Femur (tissue), 1 donor: ENCODE results near the gene PIP5K1A.
A peak's percentile ranks its signal among the peaks of the same experiment; 100 is the strongest.
"Not testable (repeated sequence)": the region's sequence is repeated elsewhere in the genome, so short reads cannot be mapped to it uniquely, and the experiment has no call there.

Experiments
- DNase-seq: peaks from one replicate; pipeline ENCODE4 v3.0.0-alpha.2; 2017

PIP5K1A gene, protein sequence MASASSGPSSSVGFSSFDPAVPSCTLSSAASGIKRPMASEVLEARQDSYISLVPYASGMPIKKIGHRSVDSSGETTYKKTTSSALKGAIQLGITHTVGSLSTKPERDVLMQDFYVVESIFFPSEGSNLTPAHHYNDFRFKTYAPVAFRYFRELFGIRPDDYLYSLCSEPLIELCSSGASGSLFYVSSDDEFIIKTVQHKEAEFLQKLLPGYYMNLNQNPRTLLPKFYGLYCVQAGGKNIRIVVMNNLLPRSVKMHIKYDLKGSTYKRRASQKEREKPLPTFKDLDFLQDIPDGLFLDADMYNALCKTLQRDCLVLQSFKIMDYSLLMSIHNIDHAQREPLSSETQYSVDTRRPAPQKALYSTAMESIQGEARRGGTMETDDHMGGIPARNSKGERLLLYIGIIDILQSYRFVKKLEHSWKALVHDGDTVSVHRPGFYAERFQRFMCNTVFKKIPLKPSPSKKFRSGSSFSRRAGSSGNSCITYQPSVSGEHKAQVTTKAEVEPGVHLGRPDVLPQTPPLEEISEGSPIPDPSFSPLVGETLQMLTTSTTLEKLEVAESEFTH

DNA sequence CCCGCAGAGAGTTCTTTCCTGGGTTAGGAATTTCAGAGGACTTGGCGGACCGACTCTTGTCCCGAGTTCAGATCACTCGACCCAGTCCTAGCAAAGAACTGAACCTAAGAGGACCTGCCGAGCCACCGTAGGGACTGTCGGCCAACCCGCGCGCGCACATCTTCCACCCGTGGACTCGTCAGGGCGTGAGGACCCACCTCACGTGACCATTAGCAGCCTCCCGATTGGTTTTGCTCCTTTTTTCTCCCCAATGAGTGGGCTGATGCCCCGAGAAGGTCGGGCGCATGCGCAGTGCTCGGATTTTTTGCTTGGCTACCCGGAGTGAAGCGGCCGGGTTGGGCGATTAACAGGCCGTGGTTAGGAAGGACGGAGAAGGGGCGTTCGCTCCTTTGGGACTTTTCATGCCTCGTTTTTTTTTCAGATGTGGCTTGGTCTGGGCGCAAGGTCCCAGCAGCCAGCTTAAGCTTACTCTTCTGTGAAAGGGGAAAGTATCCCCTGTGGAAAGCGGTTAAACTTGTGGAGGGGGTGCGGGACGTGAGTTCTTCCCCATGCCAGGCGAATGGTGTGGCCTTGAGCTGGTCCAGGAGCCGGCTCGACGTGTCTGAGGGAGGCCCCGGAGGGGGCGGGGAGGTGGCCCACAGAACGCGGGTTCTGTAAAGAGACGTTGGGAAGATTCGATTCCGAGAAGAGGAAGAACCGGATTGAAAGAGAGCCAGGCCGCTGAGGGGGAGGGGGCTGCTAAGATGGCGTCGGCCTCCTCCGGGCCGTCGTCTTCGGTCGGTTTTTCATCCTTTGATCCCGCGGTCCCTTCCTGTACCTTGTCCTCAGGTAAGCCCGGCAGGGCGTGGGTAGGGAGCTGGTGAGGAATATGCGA lies at the start of gene PIP5K1A:
Gene PIP5K1A, plus strand, starts transcription at position 299 of the 874 bp plus-strand sequence. Its CDS starts 445 bp downstream, at position 744.
- DNase-seq: peak; percentile 99

DNA sequence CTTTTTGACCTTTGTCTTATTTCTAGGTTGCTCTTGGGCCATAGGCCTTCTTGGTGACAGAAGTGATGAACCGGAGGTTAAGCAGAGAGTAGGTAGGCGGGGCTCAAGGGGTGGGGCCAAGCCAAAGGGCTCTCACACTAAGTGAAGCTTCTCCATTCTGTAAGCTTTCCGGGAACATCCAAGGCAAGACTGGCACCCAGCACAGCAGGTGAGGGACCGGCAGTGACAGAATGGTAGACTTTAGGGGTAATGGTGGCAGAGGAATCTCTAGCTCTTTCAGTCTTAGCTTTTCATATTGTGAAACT lies 41.9 kb upstream of the PIP5K1A start, which contains the start of gene TNFAIP8L2:
Gene TNFAIP8L2, plus strand, starts transcription at position 135 of the 305 bp plus-strand sequence. CDS start 2,049 bp downstream, outside the sequence.
- no peak for DNase-seq

DNA sequence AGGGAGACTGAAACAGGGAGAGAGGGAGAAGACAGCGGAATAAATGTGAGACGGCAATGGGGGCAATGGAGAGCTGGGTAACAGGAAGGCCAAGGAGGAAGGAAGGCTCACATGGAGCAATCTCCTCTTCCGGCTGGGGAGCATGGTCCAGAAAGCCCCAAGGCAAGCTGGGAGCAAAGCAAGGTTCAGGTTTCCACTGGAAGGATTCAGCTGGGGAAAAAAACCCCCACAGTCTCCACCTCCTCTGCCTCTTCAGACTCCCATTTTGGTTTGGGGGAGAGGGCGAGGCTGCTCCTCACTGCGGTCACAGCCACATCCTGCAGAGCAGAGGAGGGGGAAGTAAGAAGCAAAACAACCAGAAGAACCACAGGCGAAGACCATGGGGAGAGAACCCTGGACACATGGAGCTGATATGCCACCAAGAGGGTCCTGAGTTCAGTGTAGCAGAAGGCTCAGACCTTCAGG lies 41.3 kb upstream of the PIP5K1A start:
- DNase-seq: peak; percentile 56

DNA sequence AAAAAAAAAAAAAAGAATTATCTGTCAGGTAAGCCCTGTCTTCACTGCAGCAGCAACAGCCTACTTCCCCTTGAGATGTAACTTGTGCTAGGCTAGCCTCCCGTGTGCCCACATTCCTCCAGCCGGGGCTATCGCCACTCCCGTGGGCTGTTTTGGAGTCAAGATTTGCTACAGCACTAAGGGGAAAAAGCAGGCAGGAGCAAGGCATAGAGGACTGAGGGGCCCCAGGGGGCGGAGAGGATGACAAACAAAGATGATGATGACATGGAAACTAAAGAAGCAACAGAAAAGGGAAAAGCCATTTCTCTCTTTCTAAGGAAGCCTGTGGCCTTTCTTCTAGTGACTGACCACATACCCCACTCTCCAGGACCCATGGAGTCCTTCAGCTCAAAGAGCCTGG lies 40.0 kb upstream of the PIP5K1A start:
- no peak for DNase-seq

DNA sequence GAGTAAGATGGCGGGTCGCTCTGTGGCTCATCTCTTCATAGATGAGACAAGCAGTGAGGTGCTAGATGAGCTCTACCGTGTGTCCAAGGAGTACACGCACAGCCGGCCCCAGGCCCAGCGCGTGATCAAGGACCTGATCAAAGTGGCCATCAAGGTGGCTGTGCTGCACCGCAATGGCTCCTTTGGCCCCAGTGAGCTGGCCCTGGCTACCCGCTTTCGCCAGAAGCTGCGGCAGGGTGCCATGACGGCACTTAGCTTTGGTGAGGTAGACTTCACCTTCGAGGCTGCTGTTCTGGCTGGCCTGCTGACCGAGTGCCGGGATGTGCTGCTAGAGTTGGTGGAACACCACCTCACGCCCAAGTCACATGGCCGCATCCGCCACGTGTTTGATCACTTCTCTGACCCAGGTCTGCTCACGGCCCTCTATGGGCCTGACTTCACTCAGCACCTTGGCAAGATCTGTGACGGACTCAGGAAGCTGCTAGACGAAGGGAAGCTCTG lies 39.6 kb upstream of the PIP5K1A start:
- DNase-seq: no peak

DNA sequence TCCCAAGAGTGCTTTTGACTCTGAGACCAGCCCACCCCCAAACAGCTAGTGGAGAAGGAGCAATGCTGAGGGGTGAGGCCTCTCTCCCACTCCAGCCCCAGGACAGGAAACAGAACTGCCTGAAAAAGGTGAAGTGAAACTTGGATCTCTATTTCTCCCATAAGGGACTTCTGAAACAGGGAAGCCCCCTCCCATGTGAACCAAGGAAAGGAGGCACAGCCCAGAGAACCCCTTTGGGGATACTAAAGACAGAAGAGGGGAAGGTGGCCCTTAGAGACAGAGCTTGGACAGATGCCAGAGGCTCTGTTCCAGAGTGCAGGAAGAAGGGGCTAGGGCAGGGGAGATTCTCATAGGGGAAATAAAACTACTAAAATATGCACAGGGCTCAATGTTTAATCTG lies 39.0 kb upstream of the PIP5K1A start:
- no peak for DNase-seq

DNA sequence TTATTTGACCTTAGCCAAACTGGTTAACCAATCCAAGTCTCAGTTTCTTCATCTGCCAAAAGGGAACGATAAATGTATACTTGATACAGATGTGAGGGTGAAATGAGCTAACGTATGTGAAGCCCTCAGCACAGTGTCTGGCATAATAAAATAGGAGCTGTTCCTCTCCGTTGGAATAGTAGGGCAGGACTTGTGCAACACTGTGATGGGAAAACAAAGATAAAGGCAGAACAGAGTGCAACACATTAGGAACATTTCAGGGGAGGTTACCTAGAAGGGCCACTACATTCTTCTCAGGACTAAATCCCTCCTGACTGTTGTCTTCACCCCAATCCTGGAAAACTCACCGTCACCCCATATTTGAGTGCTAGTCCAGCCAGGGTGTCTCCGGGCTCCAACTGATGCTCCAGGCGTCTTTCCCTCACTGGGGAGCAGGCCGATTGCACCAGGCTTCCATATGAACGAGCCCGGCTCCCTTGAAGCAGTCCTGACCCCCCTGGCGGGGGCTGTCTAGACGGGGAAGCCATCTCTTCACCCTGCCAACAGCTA lies 33.5 kb upstream of the PIP5K1A start:
- DNase-seq: no peak

DNA sequence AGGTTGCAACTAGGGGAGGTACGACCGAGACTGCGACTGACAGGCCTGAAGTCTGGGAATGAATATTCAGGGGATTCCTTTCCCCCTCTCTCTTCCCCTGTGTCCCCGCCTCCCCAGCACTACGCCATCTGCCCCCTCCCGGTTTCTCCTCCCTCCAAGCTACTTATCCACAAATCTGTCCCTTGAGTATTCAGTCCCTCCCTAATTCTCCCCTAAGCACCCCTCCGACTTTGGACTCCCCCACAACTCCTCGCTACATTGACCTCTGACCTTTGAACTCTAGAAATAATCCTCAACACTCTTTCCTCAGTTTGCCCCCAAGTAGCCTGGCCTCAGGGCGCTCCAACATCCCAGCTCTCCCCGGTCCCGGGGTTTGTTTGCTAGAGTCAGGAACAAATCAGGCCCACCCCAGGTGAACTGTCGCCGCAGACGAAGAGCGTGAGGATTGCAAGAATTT lies 33.0 kb upstream of the PIP5K1A start:
- DNase-seq: peak; percentile 71

DNA sequence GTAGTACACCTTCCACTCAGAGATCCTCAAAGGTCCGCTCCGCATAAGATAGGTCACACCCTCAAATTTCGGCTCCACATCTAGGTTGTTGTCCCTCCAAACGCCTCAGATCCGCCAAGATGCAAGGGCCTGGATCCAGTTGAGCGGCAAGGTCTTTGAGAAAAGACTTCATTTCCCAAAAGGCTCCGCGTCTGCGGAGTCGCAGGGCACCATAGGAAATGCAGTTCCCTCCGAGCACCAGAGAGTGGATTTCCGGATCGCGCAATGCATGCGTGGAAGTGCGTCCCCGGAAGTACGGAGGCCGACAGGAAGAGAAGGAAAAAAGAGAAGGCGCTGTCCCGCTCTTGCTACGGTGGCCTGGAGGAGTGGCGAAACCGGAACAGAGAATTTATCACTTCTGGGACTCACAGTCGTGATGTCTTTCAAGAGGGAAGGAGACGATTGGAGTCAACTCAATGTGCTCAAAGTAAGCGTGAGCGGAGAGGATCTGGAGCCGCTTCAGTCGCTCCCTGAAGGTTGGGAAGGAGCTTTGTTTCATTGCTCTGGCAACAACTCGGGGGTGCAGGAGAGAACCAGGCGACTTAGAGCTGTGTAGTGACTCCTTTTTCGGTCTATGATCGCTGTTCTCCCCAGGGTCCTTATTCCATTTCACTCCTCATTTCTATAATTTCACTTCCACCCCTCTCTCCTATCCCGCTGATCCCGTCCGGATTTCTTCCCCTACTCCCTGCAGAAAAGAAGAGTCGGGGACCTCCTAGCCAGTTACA lies 32.4 kb upstream of the PIP5K1A start, which contains the start of the genes LYSMD1 and SCNM1:
Gene LYSMD1, minus strand, starts transcription at position 165 of the 767 bp plus-strand sequence. CDS start 644 bp downstream, outside the sequence.
Gene SCNM1, plus strand, starts transcription at position 407 of the 767 bp plus-strand sequence. Its CDS starts 9 bp downstream, at position 416.
- peak; percentile 99 for DNase-seq

DNA sequence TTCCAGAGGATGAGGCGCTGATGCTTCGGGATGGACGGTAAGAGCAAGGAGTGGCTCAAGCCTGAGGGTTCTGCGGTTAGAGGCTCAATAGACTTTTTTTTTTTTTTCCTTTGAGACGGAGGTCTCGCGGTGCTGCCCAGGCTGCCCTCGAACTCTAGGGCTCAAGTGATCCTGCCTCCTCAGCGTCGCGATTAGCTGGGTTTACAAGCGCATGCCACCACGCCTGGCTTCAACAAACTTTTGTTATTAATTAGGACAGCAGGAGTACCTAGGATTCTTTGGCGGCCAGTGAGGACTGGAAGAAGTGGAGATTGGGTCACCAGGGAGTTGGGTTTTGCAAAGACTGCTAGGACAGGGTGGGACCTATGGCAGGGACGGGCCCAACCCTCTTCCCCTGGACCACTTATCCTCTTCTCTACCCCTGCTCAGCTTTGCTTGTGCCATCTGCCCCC lies 31.8 kb upstream of the PIP5K1A start:
- no peak for DNase-seq

DNA sequence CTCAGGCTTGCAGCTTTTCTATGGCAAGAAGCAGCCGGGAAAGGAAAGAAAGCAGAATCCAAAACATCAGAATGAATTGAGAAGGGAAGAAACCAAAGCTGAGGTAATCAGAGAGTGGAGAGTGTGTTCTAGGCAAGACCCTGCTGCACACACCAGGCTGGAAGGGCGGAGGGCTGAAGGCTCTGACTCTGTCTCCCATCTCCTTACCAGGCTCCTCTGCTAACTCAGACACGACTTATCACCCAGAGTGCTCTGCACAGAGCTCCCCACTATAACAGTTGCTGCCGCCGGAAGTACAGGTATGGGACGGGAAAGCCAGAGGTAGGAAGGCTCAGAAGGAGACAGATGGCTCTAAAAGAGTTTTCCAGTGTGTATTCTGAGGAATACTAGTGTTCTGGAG lies 31.2 kb upstream of the PIP5K1A start:
- DNase-seq: no peak

DNA sequence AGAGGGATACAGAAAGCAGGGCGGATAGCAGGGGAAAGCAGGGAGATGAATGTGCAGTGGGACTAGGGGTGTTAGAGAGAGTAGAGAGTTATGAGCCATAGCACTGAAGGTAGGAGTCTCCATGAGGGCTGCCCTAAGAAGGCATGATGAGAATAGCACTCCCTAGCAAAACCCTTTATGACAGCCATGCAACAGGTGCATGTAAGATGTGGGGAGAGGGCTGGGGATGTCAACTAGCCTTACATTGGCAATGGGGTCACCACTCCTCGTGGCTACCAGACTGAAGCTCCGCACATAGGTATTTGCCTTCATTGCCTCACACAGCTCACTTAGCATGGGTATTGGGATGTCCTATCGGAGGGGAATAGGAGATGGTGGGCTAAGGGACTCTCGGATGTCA lies 27.2 kb upstream of the PIP5K1A start:
- no peak for DNase-seq

DNA sequence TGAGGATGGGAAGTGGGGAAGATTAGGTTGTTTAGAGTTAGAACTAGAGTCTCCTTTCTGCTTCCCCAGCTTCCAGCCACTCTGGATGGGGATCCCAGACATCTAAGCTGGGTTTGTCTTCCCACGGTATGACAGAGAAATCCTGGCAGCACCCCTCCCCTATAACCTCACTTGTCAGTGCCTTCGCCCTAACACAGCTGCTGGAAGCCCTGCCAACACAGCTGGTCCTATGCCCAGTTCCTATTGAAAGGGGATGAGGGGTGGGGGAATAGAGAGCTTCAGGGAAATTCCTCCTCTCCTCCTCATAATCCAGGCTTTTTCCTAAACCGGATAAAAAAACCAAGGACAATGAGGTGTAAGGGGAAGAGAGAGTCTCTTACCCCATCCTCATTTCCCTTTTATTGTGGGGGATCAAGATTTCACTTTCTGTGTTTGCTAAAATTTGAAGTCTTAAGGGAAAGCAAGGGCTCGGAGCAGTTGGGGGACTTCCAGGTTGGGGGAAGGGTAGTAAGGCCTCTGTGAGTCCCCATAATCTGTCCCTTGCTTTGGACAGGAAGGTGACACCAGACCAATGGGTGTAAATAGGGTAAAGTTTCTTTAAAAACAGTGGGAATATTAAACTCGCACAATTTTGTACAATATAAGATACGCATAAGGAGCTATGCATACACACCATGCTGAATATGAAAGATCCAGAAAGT lies 23.2 kb upstream of the PIP5K1A start:
- DNase-seq: peak; percentile 73

DNA sequence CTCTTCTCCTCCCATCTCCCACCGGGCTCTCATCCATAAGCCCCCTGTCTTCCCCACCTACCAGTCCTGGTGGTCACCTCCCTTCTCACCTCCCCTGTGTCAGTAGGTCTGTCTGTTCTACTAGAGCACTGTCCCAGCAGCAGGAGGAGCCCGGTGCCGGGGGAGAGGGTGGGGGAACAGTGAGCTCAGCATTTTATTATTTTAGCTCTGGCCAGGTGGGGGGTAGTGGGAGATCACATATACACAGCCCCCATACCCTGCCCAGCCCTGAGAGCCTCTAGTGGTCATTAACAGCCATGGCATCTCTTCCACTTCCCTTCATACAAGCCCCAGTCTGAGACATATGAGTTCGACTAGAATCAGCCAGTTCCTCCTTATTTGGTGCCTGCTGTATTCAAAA lies 22.5 kb upstream of the PIP5K1A start, which contains the start of gene TMOD4:
Gene TMOD4, minus strand, starts transcription at position 119 of the 400 bp plus-strand sequence. CDS start 1,106 bp downstream, outside the sequence.
- DNase-seq: no peak

DNA sequence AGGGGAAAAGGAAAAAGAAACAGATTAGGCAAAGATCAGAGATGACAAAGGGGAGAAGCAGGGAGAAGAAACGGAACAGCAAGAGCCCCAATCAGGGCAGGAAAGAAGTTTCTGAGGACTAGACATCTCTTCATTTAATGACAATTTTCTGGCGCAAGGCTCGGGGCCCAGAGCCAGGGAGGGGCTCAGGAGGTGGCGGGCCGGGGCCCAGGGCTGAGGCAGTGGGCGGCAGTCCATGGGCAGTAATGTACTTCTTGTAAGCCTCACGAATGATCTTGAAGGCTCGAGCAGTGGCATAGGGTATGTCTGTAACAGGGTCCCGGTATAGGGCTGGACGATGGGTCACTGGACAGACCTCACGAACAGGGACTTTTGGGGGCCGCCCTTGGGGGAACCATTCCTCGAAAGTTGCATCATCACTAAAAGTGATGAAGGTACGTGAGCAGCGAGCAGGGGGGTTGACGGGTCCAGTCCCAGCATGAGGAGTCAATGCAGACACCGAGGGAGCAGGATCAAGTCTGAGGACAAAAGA lies 21.8 kb upstream of the PIP5K1A start:
- no peak for DNase-seq

DNA sequence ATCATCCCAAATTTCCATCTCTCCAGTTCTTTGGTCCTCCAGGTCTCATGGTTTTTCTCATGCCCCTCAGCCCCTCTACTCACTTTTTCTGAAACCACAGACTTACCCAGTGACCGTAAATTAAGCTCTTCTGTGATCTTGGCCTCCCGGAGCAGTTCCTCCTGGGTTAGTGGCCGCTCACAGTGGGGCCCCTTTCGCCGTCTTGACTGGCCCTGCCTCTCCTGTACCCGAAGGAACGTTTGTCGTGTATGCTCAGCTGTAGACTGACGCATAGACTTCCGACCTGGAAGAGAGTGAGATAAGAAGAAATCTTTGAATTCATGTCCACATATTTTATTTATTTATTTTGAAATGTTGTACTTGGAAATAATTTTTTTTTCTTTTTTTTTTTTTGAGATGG lies 14.1 kb upstream of the PIP5K1A start:
- DNase-seq: no peak

DNA sequence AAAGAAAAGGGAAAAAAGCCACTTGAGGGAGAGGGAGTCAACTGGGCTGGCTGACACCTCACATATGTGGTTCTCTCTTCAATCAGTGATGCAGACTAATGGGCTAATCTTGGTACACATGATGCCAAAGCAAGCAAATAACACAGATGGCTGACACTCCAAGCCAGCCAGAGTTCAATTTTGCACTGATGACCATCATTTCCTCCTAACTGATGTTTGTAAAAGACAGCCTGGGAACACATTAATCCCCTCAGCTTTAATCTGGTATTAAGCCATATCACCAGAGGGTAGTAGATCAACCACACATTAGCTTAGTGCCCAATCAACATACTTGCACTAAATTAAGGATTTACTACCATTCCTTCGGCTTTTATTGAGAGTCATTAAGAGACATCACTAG lies 11.1 kb upstream of the PIP5K1A start:
- DNase-seq: no peak

DNA sequence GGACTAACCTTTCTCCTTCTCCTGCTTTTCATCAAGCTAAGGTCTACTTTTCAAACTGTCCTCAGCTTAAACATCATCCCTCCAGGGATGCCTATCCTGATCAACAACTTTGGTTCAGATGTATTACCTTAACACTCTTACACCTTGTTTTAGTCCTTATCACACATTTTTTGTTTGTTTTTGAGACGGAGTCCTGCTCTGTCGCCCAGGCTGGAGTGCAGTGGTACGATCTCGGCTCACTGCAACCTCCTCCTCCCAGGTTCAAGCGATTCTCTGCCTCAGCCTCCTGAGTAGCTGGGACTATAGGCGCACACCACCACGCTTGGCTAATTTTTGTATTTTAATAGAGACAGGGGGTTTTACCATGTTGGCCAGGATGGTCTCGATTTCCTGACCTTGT lies 9.7 kb upstream of the PIP5K1A start:
- DNase-seq: not testable (repeated sequence)

DNA sequence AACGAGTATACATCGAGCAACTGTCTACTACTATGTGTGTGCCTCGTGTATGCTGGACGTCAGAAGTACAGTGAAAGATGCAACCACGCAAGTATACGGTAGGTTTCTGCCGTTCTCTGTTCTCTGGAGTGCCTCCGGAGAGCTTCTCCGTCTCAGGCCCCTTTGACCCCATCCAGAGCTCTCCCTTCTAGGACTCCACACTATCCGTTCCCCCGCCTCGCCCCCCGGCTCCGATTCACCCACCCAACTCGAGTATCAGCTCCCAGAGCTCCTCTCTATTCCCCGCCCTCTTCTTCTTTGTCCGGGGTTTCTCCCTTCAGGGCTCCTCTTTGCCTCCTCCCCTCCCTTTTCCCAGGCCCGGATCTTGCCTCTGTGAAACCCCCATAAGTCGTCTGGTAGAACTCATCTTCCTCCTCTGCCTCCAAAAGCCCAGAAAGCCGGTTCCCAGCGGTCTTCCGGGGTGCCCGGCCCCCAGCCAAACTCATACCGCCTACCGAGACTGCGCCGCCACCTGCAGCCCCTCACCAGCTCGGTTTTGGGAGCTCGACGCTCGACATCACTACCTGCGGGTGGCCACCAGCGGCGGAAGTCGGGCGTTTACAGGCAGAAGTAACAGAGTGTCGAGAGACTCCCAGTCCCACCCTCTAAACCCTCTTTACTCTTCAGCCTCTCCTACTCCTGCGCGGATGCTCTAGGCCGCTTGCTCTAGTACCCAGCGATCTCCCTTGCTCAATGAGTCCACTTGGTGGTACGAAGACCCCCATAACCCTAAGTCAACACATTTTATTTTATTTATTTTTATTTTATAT lies 8.5 kb upstream of the PIP5K1A start, which contains the start of gene VPS72:
Gene VPS72, minus strand, starts transcription at position 561 of the 809 bp plus-strand sequence. Its CDS starts 76 bp downstream, at position 485.
- DNase-seq: peak; percentile 93
